Panc1 (cell line): Measurements from ENCODE around the gene KEL. TPM values are rescaled to one million over a fixed set of nuclear protein-coding genes. Genes with fewer than 3 reads are reported as not detected.

Experiments
- ATAC-seq: fragments of 200-7000 bp; cut with Tn5 transposase; 2 replicates; pipeline ENCODE4 v1.9.1; 2020; ENCODE audit warnings: mild to moderate bottlenecking, moderate library complexity
- BruUV-seq: library from RNA; stranded (reverse); fragments of 400-500 nt; replicated peaks from 2 replicates; lab custom pipeline; 2021; lab: Mats Ljungman, UMichigan
- CTCF ChIA-PET: fragments of 300-600 bp; sonication (Branson Sonifier 250); formaldehyde crosslinking; loops from one replicate; lab custom pipeline; 2022; ENCODE audit warnings: antibody characterized with exemption; lab: Charles Lee
- POLR2A ChIA-PET: fragments of 300-600 bp; sonication (Branson Sonifier 250); formaldehyde crosslinking; loops from one replicate; lab custom pipeline; 2022; ENCODE audit warnings: antibody characterized with exemption; lab: Charles Lee
- DNase-seq: peaks from one replicate; pipeline ENCODE4 v3.0.0-alpha.2; 2010; ENCODE audit warnings: low read depth, low spot score
- H3K27ac ChIP-seq: 2 replicates; pipeline ENCODE4 v1.5.1; 2011; ENCODE audit warnings: mild to moderate bottlenecking, low read length, inconsistent platforms
- H3K27me3 ChIP-seq: fragments of 200-500 bp; sonication (Bioruptor generic); 2 replicates; pipeline ENCODE4 v1.6.0; 2014; ENCODE audit warnings: low read length, inconsistent platforms; ENCODE audit not compliant: control insufficient read depth, insufficient read depth
- H3K36me3 ChIP-seq: fragments of 200-500 bp; sonication (Bioruptor generic); 2 replicates; pipeline ENCODE4 v1.5.1; 2014; ENCODE audit warnings: inconsistent platforms, mild to moderate bottlenecking, low read length, moderate library complexity; ENCODE audit not compliant: control insufficient read depth, insufficient read depth
- H3K4me1 ChIP-seq: 2 replicates; pipeline ENCODE4 v1.5.1; 2011; ENCODE audit warnings: inconsistent platforms, mild to moderate bottlenecking, low read length, moderate library complexity; ENCODE audit not compliant: control insufficient read depth, insufficient read depth
- H3K4me3 ChIP-seq, 2 experiments: 2 replicates each; pipeline ENCODE4 v1.5.1; 2011 to 2012; ENCODE audit warnings: low read depth in 2 of 2, low read length in 2 of 2, mild to moderate bottlenecking in 2 of 2, inconsistent platforms in 1 of 2, moderate library complexity in 1 of 2
- H3K9me3 ChIP-seq: fragments of 200-500 bp; sonication (Bioruptor generic); 2 replicates; pipeline ENCODE4 v1.5.1; 2014; ENCODE audit warnings: low read depth, mild to moderate bottlenecking, inconsistent platforms, low read length, moderate library complexity; ENCODE audit not compliant: control insufficient read depth, insufficient read depth
- POLR2AphosphoS5 ChIP-seq: IDR thresholded peaks from 2 replicates; pipeline ENCODE4 v1.6.1; 2012; ENCODE audit warnings: mild to moderate bottlenecking, low read depth, low read length, moderate library complexity
- SIN3A ChIP-seq: IDR thresholded peaks from 2 replicates; pipeline ENCODE4 v1.6.1; 2012; ENCODE audit warnings: low read depth, mild to moderate bottlenecking, low read length, moderate library complexity, borderline replicate concordance; ENCODE audit not compliant: insufficient read depth
- TCF7L2 ChIP-seq: IDR thresholded peaks from 2 replicates; pipeline ENCODE4 v1.6.1; 2011; ENCODE audit warnings: mild to moderate bottlenecking, low read depth, low read length, inconsistent platforms
- in situ Hi-C: cut with HindIII; loops from 2 replicates; pipeline ENCODE4 v1.10.0; 2016; ENCODE audit warnings: low sequenced_read_pairs, low pct_unique_long_range_greater_than_20kb
- intact Hi-C: fragments of 100-400 bp; cut with micrococcal nuclease; formaldehyde crosslinking; loops from one replicate; pipeline ENCODE4 v1.10.0; 2022; ENCODE audit not compliant: unreplicated experiment
- total RNA-seq: library from RNA; stranded (reverse); gene quantifications from one replicate; pipeline ENCODE4 v1.2.1, GENCODE V29; 2021; ENCODE audit not compliant: unreplicated experiment
- TF ChIP-seq, protein P1 (sequence below), 2 experiments: IDR thresholded peaks; 2 replicates each; pipeline ENCODE4 v1.6.1; 2011 to 2012; ENCODE audit warnings: low read depth in 2 of 2, control low read depth in 1 of 2, low read length in 1 of 2, mild to moderate bottlenecking in 1 of 2, moderate library complexity in 1 of 2; ENCODE audit not compliant: insufficient read depth in 1 of 2
- TF ChIP-seq, protein P2 (sequence below): fragments of 450-650 bp; IDR thresholded peaks from 2 replicates; pipeline ENCODE4 v1.5.1; 2017; ENCODE audit warnings: mild to moderate bottlenecking

KEL gene
- total RNA-seq, 1 experiment from 2014 or later, result 0.44 TPM

DNA sequence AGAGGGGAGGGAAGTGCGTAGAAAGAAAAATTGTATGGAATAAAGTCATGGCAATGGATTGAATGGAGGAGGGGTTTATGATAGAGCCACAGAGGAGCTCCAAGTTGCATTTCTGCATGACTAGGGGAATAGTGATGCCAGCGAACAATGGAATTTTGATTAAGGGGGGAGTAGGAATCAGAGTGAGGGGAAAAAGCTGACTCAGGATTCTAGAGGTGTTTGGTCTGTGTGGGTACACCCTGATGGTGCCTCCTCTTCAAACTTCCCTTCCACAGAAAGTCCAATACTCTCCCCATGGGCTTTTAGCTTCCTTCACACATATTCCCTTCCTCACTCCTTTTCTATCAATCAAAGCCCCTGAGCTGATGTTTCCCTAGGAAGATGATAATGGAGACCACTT is 1.8 kb upstream of the KEL start:
- intact Hi-C loops (no loop called here), in situ Hi-C loops (no loop called here)
- ChIA-PET POLR2A (no interaction called here), CTCF (no interaction called here)
- TF ChIP-seq, protein P1, sequence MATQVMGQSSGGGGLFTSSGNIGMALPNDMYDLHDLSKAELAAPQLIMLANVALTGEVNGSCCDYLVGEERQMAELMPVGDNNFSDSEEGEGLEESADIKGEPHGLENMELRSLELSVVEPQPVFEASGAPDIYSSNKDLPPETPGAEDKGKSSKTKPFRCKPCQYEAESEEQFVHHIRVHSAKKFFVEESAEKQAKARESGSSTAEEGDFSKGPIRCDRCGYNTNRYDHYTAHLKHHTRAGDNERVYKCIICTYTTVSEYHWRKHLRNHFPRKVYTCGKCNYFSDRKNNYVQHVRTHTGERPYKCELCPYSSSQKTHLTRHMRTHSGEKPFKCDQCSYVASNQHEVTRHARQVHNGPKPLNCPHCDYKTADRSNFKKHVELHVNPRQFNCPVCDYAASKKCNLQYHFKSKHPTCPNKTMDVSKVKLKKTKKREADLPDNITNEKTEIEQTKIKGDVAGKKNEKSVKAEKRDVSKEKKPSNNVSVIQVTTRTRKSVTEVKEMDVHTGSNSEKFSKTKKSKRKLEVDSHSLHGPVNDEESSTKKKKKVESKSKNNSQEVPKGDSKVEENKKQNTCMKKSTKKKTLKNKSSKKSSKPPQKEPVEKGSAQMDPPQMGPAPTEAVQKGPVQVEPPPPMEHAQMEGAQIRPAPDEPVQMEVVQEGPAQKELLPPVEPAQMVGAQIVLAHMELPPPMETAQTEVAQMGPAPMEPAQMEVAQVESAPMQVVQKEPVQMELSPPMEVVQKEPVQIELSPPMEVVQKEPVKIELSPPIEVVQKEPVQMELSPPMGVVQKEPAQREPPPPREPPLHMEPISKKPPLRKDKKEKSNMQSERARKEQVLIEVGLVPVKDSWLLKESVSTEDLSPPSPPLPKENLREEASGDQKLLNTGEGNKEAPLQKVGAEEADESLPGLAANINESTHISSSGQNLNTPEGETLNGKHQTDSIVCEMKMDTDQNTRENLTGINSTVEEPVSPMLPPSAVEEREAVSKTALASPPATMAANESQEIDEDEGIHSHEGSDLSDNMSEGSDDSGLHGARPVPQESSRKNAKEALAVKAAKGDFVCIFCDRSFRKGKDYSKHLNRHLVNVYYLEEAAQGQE (IDR thresholded peaks at IDR 0.05; ENCODE audit: insufficient read depth in 1 of 2, low read depth in 2 of 2, low read length in 1 of 2), result no peak
- no peak for TF ChIP-seq POLR2AphosphoS5
- no peak for TF ChIP-seq TCF7L2
- TF ChIP-seq, protein P2, sequence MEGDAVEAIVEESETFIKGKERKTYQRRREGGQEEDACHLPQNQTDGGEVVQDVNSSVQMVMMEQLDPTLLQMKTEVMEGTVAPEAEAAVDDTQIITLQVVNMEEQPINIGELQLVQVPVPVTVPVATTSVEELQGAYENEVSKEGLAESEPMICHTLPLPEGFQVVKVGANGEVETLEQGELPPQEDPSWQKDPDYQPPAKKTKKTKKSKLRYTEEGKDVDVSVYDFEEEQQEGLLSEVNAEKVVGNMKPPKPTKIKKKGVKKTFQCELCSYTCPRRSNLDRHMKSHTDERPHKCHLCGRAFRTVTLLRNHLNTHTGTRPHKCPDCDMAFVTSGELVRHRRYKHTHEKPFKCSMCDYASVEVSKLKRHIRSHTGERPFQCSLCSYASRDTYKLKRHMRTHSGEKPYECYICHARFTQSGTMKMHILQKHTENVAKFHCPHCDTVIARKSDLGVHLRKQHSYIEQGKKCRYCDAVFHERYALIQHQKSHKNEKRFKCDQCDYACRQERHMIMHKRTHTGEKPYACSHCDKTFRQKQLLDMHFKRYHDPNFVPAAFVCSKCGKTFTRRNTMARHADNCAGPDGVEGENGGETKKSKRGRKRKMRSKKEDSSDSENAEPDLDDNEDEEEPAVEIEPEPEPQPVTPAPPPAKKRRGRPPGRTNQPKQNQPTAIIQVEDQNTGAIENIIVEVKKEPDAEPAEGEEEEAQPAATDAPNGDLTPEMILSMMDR, result no peak
- no peak for TF ChIP-seq SIN3A
- Histone ChIP-seq H3K27ac (no peak overlapping the region), H3K4me1 (no peaks in the 10 kb centered on the region), H3K27me3 (no peaks in the 10 kb centered on the region), H3K4me3 (no peak overlapping the region), H3K36me3 (no peaks in the 10 kb centered on the region), H3K9me3 (no peaks in the 10 kb centered on the region)
- no peak for ATAC-seq
- no TSS peak for BruUV-seq
- no peak for DNase-seq

DNA sequence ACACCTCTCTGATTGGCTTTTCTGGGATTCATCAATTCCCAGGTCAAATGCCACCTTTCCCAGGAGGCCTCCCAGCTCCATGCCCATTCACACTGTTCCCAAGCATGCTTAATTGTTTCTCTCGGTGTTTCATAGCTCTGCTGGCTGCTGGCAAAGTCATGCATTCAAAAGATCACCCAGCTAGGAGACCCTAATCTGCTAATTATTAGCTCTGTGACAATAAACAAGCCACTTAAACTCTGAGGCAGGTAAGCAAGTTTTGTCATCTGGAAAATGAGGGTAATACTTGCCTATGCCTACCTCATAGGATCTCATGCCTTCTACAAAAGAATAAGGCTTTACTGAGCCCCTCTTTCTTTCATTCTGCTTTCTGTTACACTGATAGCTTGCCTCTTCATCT is 828 bp upstream of the KEL start:
- intact Hi-C loops, result no loop called here
- Histone ChIP-seq H3K9me3 (no peaks in the 10 kb centered on the region), H3K27ac (no peak overlapping the region), H3K4me3 (no peak overlapping the region), H3K4me1 (no peaks in the 10 kb centered on the region), H3K27me3 (no peaks in the 10 kb centered on the region), H3K36me3 (no peaks in the 10 kb centered on the region)
- POLR2A ChIA-PET, result no interaction called here
- CTCF ChIA-PET, result no interaction called here
- DNase-seq (no peak), ATAC-seq (no peak)
- no TSS peak for BruUV-seq
- in situ Hi-C loops, result no loop called here
- TF ChIP-seq POLR2AphosphoS5 (no peak), SIN3A (no peak), TCF7L2 (no peak)
- TF ChIP-seq, protein P1 (IDR thresholded peaks at IDR 0.05; ENCODE audit: insufficient read depth in 1 of 2, low read depth in 2 of 2, low read length in 1 of 2), result no peak
- TF ChIP-seq, protein P2, result no peak
